ENCODE measurements around the gene ZCCHC2. TPM values are rescaled to one million over a fixed set of nuclear protein-coding genes. Genes with fewer than 3 reads are reported as not detected.

ZCCHC2 gene
- total and polyA plus RNA-seq, 9 of the 15 experiments (the other 6 are each of a cell fraction or from before 2014, with no cell fraction given), result 1.0 to 9.2 (median 6.0) TPM

DNA sequence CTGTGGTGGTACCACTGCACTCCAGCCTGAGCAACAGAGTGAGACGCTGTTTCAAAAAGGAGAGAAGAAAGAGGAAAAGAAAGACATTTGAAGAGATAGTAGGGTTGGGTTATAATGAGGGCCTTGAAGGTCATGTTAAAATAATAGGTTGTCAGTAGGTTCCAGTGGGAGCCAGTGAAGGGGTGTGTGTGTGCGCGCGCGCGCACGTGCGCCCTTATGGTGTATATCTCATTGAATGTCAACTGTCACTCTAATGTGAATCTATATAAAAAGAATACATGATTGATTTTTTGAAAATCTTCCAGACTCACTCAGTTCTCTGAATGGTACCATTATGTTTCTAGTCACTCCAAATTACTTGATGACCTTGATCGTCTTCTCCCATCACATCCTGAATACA is 9.1 kb downstream of the ZCCHC2 start:
- H3K27ac ChIP-seq (ENCODE audit: extremely low read depth, low read depth, low read length), result no peak overlapping the region
- H4K20me1 ChIP-seq (replicated peaks; ENCODE audit: control insufficient read depth, insufficient read depth, low read length), result no peaks in the 10 kb centered on the region
- H3K4me2 ChIP-seq (ENCODE audit: insufficient read depth, low read length), result no peak overlapping the region
- no peak overlapping the region for H3K9ac ChIP-seq (ENCODE audit: insufficient read depth in 1 of 2, low read depth in 2 of 2, low read length in 2 of 2)
- CTCF ChIA-PET (ENCODE audit: low intra/inter-chr PET ratio), result no interaction called here
- H3K4me1 ChIP-seq (replicated peaks in 1 of 2; ENCODE audit: control insufficient read depth in 2 of 2, insufficient read depth in 2 of 2, low read length in 2 of 2), result peaks cover 0 to 6% of the 10 kb centered on the region in 2 experiments; a peak in 2 of 5 replicates
- no peaks in the 10 kb centered on the region for H3K27me3 ChIP-seq (ENCODE audit: control insufficient read depth in 2 of 2, insufficient read depth in 2 of 2, low read length in 2 of 2)
- DNase-seq (ENCODE audit: extremely low read depth in 1 of 4, low spot score in 3 of 4), result no peak
- BruUV-seq (replicated peaks), result no TSS peak
- no peaks in the 10 kb centered on the region; the same call in 1 of the 2 replicates for H3K9me3 ChIP-seq (replicated peaks; ENCODE audit: control insufficient read depth, insufficient read depth, low read depth, low read length)
- in situ Hi-C loops (cut with MboI) (no loop called here), intact Hi-C loops (cut with micrococcal nuclease) (no loop called here)
- H2AFZ ChIP-seq (ENCODE audit: low read depth, low read length), result no peak overlapping the region
- H3K9me1 ChIP-seq (ENCODE audit: control insufficient read depth, insufficient read depth, low read length), result no peaks in the 10 kb centered on the region
- POLR2A ChIA-PET, result no interaction called here
- no peak for FAIRE-seq
- peaks cover 53% of the 10 kb centered on the region for H3K79me2 ChIP-seq (ENCODE audit: control insufficient read depth, insufficient read depth, low read length)
- no peak overlapping the region for H3K4me3 ChIP-seq
- TF ChIP-seq SIN3A (IDR thresholded peaks at IDR 0.05; ENCODE audit: borderline replicate concordance in 2 of 2, control insufficient read depth in 1 of 2, low read depth in 2 of 2, low read length in 2 of 2), result no peak
- no peak for TF ChIP-seq TOE1 (IDR thresholded peaks at IDR 0.05; ENCODE audit: borderline replicate concordance)
- no peak for TF ChIP-seq TOE1 (CRISPR knock-in tag; IDR thresholded peaks at IDR 0.05; ENCODE audit: borderline replicate concordance, low read depth)
- TF ChIP-seq, protein P1, sequence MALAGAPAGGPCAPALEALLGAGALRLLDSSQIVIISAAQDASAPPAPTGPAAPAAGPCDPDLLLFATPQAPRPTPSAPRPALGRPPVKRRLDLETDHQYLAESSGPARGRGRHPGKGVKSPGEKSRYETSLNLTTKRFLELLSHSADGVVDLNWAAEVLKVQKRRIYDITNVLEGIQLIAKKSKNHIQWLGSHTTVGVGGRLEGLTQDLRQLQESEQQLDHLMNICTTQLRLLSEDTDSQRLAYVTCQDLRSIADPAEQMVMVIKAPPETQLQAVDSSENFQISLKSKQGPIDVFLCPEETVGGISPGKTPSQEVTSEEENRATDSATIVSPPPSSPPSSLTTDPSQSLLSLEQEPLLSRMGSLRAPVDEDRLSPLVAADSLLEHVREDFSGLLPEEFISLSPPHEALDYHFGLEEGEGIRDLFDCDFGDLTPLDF (CRISPR knock-in tag; IDR thresholded peaks at IDR 0.05), result no peak
- no peak for TF ChIP-seq PATZ1 (CRISPR knock-in tag; IDR thresholded peaks at IDR 0.05; ENCODE audit: borderline replicate concordance)
- WGBS (ENCODE audit: insufficient coverage, low coverage, missing lambda C conversion rate), result 92% methylated on average over 6 of the region's 9 CpGs
- no peaks in the 10 kb centered on the region for H3K36me3 ChIP-seq (ENCODE audit: control insufficient read depth, insufficient read depth, low read length)
- ATAC-seq, result no peak

All from K562 (cell line).